Activated CD4-positive, alpha-beta T cell treated with anti-CD3 and anti-CD28 coated beads, Interleukin-2, amount 50 U/mL, for 48 hours (primary cell): ENCODE data around the gene NEAT1.
"Not testable (repeated sequence)": the region's sequence is repeated elsewhere in the genome, so short reads cannot be mapped to it uniquely, and the experiment has no call there.

Experiments used
- DNase-seq, 2 experiments: peaks; one replicate each; pipeline ENCODE4 v3.0.0-alpha.2; 2020

NEAT1 gene

GRCh38 chr11:65411681-65412070, 10.9 kb upstream of the NEAT1 start:
- no peak for DNase-seq

GRCh38 chr11:65412271-65413076, 10.1 kb upstream of the NEAT1 start:
- DNase-seq, result no peak

DNA sequence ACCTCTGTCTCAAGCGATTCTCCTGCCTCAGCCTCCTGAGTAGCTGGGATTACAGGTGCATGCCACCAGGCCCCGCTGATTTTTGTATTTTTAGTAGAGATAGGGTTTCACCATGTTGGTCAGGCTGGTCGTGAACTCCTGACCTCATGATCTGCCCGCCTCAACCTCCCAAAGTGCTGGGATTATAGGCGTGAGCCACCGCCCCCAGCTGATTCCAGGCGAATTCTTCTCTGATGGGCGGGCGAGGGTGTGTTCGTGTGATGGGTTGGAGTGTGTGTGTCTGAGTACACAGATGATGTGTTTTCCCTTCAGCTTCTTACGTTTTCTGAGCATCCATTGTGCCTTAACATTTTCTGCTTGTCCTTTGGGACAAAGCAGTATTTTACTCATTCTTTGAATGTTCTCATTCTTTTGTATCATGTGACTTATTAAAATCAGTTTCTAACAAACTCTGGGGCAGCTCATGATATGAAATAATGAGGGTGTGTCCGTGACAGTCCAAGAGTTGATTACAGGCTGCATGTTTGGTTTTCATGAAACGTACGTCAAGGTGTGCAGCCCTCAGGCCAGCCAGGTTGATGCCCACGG, 9.4 kb upstream of the NEAT1 start:
- DNase-seq, result not testable (repeated sequence)

DNA sequence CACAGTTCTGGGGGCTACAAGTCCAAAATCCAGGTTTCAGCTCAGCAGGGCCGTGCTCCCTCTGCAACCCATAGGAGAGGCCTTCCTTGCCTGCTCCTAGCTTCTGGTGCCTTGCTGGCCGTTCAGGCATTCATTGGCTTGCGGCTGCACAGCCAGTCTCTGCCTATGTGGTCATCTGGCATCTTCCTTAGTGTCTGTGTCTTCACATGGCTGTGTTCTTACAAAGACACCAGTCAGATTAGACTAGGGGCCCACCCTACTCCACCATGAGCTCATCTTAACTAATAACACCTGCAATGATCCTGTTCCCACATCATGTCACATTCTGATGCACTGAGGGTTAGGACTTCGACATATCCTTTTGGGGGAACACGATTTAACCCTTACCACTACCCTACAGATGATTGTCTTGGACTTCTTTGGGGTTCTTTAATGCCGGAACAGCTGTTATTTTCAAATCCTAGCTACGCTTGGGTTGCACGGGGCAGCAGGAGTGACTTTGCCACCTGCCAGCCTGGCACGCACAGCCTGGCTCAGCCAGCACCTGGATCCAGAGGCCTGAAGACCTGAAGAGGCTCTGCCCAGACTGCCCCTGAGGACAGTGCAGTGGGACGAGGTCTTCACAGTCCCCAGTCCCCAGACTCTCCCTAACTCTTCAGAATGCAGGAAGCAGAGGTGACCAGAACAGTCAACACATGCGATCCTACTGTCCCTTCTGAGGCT, 7.7 kb upstream of the NEAT1 start:
- DNase-seq, result no peak

- DNase-seq, result no peak
Measured at GRCh38 chr11:65415499-65416340, 6.9 kb upstream of the NEAT1 start.

DNA sequence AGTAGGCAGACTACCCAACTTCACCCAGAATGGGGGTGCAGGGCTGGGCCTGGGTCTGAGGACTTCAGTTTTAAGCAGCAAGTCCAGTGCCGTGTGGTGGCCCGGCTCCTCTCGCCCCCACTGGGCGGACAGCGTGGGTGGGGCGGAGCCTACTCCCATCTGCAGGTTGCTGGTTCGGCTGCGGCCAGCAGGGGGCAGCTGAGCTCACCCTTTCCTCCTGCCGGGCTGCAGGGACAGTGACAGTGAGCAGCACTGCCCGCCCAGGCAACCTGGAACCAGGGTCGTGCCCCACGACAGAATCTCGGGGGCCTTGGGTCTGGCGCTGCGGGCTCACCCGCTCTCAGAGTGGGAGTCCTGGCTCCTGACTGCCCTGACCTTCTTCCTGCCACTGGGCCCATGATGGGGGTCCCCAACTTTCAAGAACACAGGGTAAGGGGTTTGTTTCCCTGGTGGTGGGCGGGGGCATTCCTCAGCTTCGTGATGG, 6.2 kb upstream of the NEAT1 start:
- DNase-seq, result peak; percentile 97

DNA sequence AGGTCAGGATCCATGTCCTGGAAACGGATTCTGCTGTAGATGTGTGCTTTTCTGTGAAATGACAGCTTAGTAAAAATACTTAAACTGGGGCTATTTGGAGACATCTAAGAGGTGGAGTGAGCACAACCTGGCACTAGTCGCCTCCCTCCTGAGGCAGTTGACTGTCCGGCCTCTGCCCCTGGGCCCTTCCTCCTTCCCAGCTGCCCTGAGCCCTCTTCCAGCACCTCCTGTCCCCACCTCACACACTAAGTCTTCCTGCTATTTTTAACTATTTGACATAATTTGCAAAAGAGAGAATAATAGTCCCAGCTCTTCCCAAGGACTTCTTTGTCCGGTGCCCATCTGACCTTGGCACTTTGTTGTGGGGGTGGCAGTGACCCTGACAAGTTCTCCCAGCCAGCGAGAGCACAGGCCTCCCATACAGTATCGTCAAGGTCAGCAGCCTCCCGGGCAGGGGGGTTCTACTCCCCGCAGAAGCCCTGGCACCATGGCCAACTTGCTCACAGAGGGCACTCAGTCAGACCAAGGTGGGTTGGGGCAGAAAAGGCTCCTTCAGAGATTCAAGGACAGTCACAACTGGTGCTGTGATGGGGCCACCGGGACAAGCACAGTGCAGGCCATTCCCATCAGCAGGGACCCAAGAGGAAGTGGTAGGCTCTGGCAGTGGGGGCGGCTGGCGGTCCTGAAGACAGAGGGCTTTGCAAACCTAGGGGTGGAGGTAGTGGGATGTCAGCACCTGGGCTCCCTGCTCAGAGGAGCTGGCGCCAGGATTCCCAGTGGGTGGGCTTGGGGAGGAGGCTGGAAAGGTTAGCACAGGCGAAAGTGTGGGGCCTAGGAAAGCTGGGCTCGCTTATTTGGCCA, 5.5 kb upstream of the NEAT1 start:
- DNase-seq, result peak; percentile 49 to 55

DNA sequence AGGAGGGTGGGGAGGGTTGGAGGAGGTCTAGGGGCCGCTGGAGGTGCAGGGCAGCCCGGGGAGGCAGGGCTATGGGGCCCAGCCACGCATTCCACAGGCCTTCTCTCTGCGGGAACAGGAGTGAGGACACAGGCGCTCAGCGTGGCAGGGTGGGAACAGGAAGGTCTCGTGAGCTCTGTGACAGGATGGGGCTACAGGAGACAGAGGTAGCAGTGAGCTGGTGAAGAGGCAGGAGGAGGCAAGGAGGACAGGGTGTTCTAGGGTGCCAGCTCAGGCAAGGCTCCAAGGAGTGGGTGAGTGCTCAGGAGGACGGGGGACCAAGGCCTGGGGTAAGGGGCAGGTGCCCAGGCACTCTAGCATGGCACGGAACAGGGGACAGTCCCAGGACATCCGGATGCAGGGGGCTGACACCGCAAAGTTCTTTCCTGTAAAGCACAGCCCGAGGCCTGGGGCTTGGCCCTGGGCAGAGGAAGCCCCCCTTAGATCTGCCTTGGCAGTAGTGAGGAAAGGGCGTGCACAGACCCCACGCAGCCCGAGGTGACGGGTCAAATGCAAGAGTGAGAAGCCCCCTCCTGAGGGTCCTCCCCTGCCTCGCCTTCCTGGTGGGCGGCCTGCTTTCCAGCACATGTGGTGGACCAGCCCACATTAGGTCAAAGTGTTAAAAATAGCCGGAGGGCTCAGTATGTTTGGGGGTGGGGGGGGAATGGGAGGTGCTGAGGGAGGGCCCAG, 4.7 kb upstream of the NEAT1 start:
- peak; percentile 55 to 61 for DNase-seq

DNA sequence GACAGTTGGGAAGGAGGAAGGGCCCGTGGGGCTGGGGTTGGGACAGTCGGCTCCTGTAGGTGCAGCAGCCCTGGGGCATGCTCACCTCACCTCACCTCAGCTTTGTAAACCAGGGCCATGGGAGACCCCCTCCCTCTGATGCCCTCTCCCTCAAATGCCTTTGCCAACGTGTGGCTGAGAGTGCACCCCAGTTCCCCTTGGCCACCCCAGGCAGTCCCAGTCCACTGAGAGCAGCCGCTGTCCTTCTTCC, 4.2 kb upstream of the NEAT1 start:
- no peak for DNase-seq

DNA sequence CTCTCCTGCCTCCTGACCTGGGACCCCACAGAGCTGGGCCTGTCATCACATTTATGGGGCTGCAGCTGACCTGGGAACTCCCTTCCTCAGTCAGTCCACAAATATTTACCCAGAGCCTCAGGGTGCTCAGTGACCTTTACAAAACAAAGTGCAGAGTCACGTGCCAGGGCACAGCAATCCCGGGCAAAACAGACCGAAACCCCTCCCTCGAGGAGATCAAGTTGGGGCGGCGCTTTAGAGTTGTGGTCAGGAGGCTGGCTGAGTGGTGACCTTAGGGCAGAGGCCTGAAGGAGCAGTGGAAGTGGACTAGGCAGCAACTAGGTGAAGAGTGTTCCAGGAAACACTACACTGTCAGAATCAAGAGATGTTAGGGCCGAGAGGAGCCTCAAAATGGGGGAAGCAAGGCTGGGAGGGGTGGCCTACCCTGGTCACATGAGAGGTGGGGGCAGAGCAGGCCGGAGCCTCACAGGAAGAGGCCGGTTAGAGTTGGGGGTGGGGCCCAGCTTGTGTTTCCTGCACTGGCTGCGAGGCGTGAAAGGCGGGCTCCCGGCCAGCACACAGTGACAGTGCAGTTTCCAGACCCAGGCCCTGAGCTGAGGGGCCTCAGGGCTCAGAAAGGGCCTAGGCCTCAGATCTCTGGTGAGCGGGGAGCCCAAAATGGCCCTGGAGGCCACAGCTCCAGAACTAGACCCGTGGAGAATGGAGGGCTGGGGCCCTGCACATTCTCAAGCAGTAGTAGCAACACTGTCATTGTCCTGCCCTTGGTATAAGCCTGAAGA, 3.7 kb upstream of the NEAT1 start:
- peak; percentile 93 to 96 for DNase-seq

DNA sequence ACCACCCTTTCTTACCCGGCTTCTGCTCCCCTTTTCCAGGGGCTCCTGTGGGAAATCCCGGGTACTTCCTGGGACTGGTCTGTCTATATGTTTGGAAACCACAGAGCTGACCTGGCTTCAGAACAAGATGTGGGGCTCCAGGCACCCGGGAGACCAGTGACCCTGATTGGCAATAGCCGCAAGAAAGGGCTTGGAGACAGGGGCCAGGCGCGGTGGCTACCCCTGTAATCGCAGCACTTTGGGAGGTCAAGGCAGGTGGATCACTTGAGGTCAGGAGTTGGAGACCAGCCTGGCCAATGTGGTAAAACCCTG, 3.2 kb upstream of the NEAT1 start:
- peak; percentile 49 to 54 for DNase-seq

GRCh38 chr11:65419772-65420481, 2.7 kb upstream of the NEAT1 start:
- DNase-seq, result peak; percentile 77 to 85

DNA sequence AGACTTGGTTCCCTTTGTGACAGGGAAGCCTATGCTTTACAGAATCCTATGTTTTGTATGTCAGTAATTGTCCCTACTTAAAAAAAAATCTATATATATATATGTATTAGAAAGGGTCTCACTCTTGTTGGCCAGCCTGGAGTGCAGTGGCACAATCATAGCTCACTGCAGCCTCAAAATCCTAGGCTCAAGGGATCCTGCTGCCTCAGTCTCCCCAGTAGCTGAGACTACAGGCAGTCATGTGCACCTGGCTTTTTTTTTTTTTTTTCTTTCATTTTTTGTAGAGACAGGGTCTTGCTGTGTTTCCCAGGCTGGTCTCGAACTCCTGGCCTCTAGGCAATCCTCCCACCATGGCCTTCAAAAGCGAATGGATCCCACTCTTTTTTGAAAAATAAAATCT, 2.1 kb upstream of the NEAT1 start:
- no peak for DNase-seq

GRCh38 chr11:65420979-65421793, 1.4 kb upstream of the NEAT1 start:
- DNase-seq, result peak; percentile 86 to 91

GRCh38 chr11:65421794-65422632, 585 bp upstream of the NEAT1 start:
- peak; percentile 98 for DNase-seq

DNA sequence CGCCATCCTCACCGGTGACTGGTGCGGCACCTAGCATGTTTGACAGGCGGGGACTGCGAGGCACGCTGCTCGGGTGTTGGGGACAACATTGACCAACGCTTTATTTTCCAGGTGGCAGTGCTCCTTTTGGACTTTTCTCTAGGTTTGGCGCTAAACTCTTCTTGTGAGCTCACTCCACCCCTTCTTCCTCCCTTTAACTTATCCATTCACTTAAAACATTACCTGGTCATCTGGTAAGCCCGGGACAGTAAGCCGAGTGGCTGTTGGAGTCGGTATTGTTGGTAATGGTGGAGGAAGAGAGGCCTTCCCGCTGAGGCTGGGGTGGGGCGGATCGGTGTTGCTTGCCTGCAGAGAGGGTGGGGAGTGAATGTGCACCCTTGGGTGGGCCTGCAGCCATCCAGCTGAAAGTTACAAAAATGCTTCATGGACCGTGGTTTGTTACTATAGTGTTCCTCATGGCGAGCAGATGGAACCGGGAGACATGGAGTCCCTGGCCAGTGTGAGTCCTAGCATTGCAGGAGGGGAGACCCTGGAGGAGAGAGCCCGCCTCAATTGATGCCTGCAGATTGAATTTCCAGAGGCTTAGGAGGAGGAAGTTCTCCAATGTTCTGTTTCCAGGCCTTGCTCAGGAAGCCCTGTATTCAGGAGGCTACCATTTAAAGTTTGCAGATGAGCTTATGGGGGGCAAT, 1.1 kb downstream of the NEAT1 start:
- DNase-seq, result peak in 1 of 2 experiments; percentile 57
